G401.6 (cell line): ENCODE data around the gene ATP6V0E1.

Source experiments
- FAIRE-seq: peaks from 2 replicates; lab custom pipeline; 2012; peaks lifted over from hg19 to GRCh38; lab: Jason Lieb, UNC

The ATP6V0E1 gene

DNA sequence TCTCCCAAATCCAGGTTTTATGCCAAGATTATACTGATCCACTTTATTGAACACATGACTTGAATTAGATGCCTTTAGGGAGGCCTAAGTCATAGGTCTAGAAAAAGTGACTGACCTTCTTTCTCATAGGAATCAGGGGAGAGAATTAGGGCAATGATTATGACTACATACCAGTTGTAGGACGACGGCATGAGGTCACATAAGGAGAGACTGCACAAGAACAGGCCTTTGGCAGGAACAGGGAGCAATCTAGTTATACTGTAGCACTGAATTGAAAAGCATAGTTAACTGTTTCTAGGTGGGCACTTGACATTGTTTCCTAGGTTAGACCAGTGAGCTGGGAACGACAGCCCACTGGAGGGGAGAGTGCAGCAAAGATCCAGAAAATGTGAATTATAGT, 95.3 kb downstream of the ATP6V0E1 start:
- no peak for FAIRE-seq
